Measurements from ENCODE around the gene CRYGD.
"Not testable (repeated sequence)": the region's sequence is repeated elsewhere in the genome, so short reads cannot be mapped to it uniquely, and the experiment has no call there.

- TF ChIP-seq CTCF, POLR2A (IDR thresholded peaks at IDR 0.05): not testable (repeated sequence)
Observed at GRCh38 chr2:208138334-208138733, 14.0 kb upstream of the CRYGD start.

Data from thyroid gland (tissue), 4 donors.